GM23338 (cell line): ENCODE results near the gene ZNF335. TPM values are rescaled to one million over a fixed set of nuclear protein-coding genes. Genes with fewer than 3 reads are reported as not detected.
A peak's percentile ranks its signal among the peaks of the same experiment; 100 is the strongest.

Experiments used
- ATAC-seq: fragments of 200-7000 bp; cut with Tn5 transposase; 3 replicates; pipeline ENCODE4 v1.9.1; 2020
- DNase-seq: peaks from one replicate; pipeline ENCODE4 v3.0.0-alpha.2; 2015; ENCODE audit warnings: low spot score
- H2AFZ ChIP-seq: fragments of 200-600 bp; sonication (generic); 2 replicates; pipeline ENCODE4 v1.8.0; 2016; ENCODE audit warnings: antibody characterized with exemption, mild to moderate bottlenecking, moderate library complexity
- H3F3A ChIP-seq: fragments of 200-600 bp; sonication (generic); replicated peaks from 2 replicates; pipeline ENCODE4 v1.8.0; 2017; ENCODE audit warnings: antibody characterized with exemption, mixed run types, low read depth
- H3K27ac ChIP-seq: fragments of 200-600 bp; sonication (generic); 2 replicates; pipeline ENCODE4 v1.6.1; 2016; ENCODE audit warnings: low read depth
- H3K27me3 ChIP-seq: fragments of 200-600 bp; sonication (generic); 2 replicates; pipeline ENCODE4 v1.8.0; 2016; ENCODE audit warnings: mild to moderate bottlenecking, mixed run types, moderate library complexity; ENCODE audit not compliant: insufficient read depth
- H3K36me3 ChIP-seq: fragments of 200-600 bp; sonication (generic); 2 replicates; pipeline ENCODE4 v1.8.0; 2016; ENCODE audit warnings: mild to moderate bottlenecking; ENCODE audit not compliant: insufficient read depth
- H3K4me1 ChIP-seq: fragments of 200-600 bp; sonication (generic); 2 replicates; pipeline ENCODE4 v1.8.0; 2016; ENCODE audit warnings: mild to moderate bottlenecking, moderate library complexity; ENCODE audit not compliant: insufficient read depth
- H3K4me2 ChIP-seq: fragments of 200-600 bp; sonication (generic); 2 replicates; pipeline ENCODE4 v1.7.1; 2017; ENCODE audit warnings: mixed run types
- H3K4me3 ChIP-seq: fragments of 200-600 bp; sonication (generic); 2 replicates; pipeline ENCODE4 v1.6.1; 2016; ENCODE audit warnings: mixed run types
- H3K79me2 ChIP-seq: fragments of 200-600 bp; sonication (generic); replicated peaks from 2 replicates; pipeline ENCODE4 v1.8.0; 2017; ENCODE audit warnings: mild to moderate bottlenecking; ENCODE audit not compliant: insufficient read depth
- H3K9me2 ChIP-seq: fragments of 200-600 bp; sonication (generic); 2 replicates; pipeline ENCODE4 v1.8.0; 2017; ENCODE audit not compliant: insufficient read depth
- H4K20me1 ChIP-seq: fragments of 200-600 bp; sonication (generic); replicated peaks from 2 replicates; pipeline ENCODE4 v1.8.0; 2017; ENCODE audit warnings: mild to moderate bottlenecking; ENCODE audit not compliant: insufficient read depth
- H3K27ac Mint-ChIP-seq: 2 replicates; pipeline ENCODE4 v1.8.0; 2020; ENCODE audit warnings: inconsistent platforms, mild to moderate bottlenecking, moderate library complexity, mixed read lengths
- H3K27me3 Mint-ChIP-seq: 3 replicates; pipeline ENCODE4 v1.8.0; 2022; ENCODE audit warnings: low read depth, mild to moderate bottlenecking, moderate library complexity, mixed read lengths, inconsistent platforms; ENCODE audit not compliant: insufficient read depth, poor library complexity
- H3K36me3 Mint-ChIP-seq: 3 replicates; pipeline ENCODE4 v1.8.0; 2021; ENCODE audit warnings: low read depth, mild to moderate bottlenecking, inconsistent platforms, moderate library complexity, mixed read lengths
- H3K4me1 Mint-ChIP-seq: 3 replicates; pipeline ENCODE4 v1.8.0; 2020; ENCODE audit warnings: mild to moderate bottlenecking, inconsistent platforms, mixed read lengths
- H3K4me3 Mint-ChIP-seq: 3 replicates; pipeline ENCODE4 v1.8.0; 2021; ENCODE audit warnings: moderate library complexity, mild to moderate bottlenecking, inconsistent platforms, mixed read lengths
- H3K9me3 Mint-ChIP-seq: 3 replicates; pipeline ENCODE4 v1.8.0; 2020; ENCODE audit warnings: moderate library complexity, mild to moderate bottlenecking, inconsistent platforms, mixed read lengths
- CTCF ChIP-seq, 2 experiments: fragments of 200-600 bp in 1 of 2; sonication (generic) in 1 of 2; conservative IDR thresholded peaks; 2 replicates each; pipeline versions ENCODE4 v1.5.1 to v1.6.1; 2016 to 2017; ENCODE audit warnings: antibody characterized with exemption in 2 of 2, low read depth in 2 of 2, mild to moderate bottlenecking in 2 of 2, moderate library complexity in 1 of 2
- ETS1 ChIP-seq: IDR thresholded peaks from 2 replicates; pipeline ENCODE4 v1.6.1; 2016; ENCODE audit warnings: antibody characterized with exemption
- EZH2 ChIP-seq: fragments of 200-600 bp; sonication (generic); IDR thresholded peaks from one replicate; pipeline ENCODE4 v1.8.0; 2017; ENCODE audit warnings: antibody characterized with exemption, mild to moderate bottlenecking, low read depth; ENCODE audit not compliant: unreplicated experiment
- STAT1 ChIP-seq: IDR thresholded peaks from one replicate; pipeline ENCODE4 v1.6.1; 2016; ENCODE audit warnings: antibody characterized with exemption; ENCODE audit not compliant: unreplicated experiment
- ZNF331 ChIP-seq: fragments of 250-450 bp; sonication (Bioruptor Pico); IDR thresholded peaks from 2 replicates; pipeline ENCODE4 v1.5.0; 2020; ENCODE audit warnings: low read depth, mild to moderate bottlenecking, moderate library complexity
- polyA plus RNA-seq: library from polyadenylated mRNA; unstranded; fragments of >200 nt; fragmentation: Nextera tagmentation; extraction: Ambion mirVana; gene quantifications from 2 replicates; pipeline ENCODE4 v1.2.1, GENCODE V29; 2016
- total RNA-seq: library from RNA; depleted of rRNA; stranded (reverse); fragments of >200 nt; shearing (Covaris generic); gene quantifications from 2 replicates; pipeline ENCODE4 v1.2.3, GENCODE V29; 2014

The ZNF335 gene
- total and polyA plus RNA-seq, 2 experiments from 2014 or later, result 7.4 to 24.2 TPM

DNA sequence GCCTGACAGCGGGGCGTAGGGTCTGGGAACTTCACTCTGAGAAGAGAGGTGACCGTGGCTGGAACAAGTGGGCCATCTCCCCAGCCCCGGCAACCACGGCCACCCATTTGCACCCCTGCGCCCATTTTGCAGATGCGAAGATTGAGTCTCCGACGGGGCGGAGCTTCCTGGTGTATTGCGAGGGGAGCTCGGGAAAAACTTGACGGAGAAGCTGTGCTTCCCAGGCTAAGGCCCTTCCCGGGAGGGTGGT is 653 bp downstream of the ZNF335 start:
- H3K79me2 ChIP-seq, result no peaks in the 10 kb centered on the region
- peaks cover 9% of the 10 kb centered on the region for H3K36me3 ChIP-seq
- peaks cover 15% of the 10 kb centered on the region for H3F3A ChIP-seq
- Mint-ChIP-seq H3K27ac (no peak overlapping the region), H3K36me3 (peaks cover 10% of the 10 kb centered on the region), H3K4me1 (peaks cover 15% of the 10 kb centered on the region), H3K9me3 (no peaks in the 10 kb centered on the region; the same call in 2 of the 3 replicates), H3K4me3 (peak overlapping the region; percentile 90), H3K27me3 (peaks cover 11% of the 10 kb centered on the region)
- peak overlapping the region; percentile 68 for H3K4me2 ChIP-seq
- H3K4me3 ChIP-seq, result peak overlapping the region; percentile 79
- H3K9me2 ChIP-seq, result no peaks in the 10 kb centered on the region
- H4K20me1 ChIP-seq, result no peaks in the 10 kb centered on the region
- H2AFZ ChIP-seq, result no peak overlapping the region
- H3K27me3 ChIP-seq, result no peaks in the 10 kb centered on the region
- DNase-seq (no peak), ATAC-seq (no peak)
- H3K4me1 ChIP-seq, result peaks cover 11% of the 10 kb centered on the region; the same call in 1 of the 2 replicates
- no peak for TF ChIP-seq ZNF331 (CRISPR knock-in tag)
- peak overlapping the region; percentile 51; the same call in 1 of the 2 replicates for H3K27ac ChIP-seq

- no peaks in the 10 kb centered on the region for H4K20me1 ChIP-seq
- no peak for DNase-seq
- peaks cover 10% of the 10 kb centered on the region for H3K27me3 Mint-ChIP-seq
- no peaks in the 10 kb centered on the region for H3K27me3 ChIP-seq
- no peaks in the 10 kb centered on the region; the same call in 2 of the 3 replicates for H3K9me3 Mint-ChIP-seq
- TF ChIP-seq STAT1, result no peak
- peaks cover 11% of the 10 kb centered on the region for H3K36me3 Mint-ChIP-seq
- no peak for ATAC-seq
- peaks cover 15% of the 10 kb centered on the region for H3K4me1 Mint-ChIP-seq
- H2AFZ ChIP-seq, result no peak overlapping the region
- H3K4me3 ChIP-seq, result peak overlapping the region; percentile 79
- peaks cover 13% of the 10 kb centered on the region for H3F3A ChIP-seq
- H3K4me1 ChIP-seq, result peaks cover 11% of the 10 kb centered on the region; the same call in 1 of the 2 replicates
- peak overlapping the region; percentile 51 for H3K27ac ChIP-seq
- H3K4me2 ChIP-seq, result peak overlapping the region; percentile 68
- no peaks in the 10 kb centered on the region for H3K79me2 ChIP-seq
- H3K36me3 ChIP-seq, result peaks cover 9% of the 10 kb centered on the region
- H3K9me2 ChIP-seq, result no peaks in the 10 kb centered on the region
- peak overlapping the region; percentile 90 for H3K4me3 Mint-ChIP-seq
- no peak overlapping the region for H3K27ac Mint-ChIP-seq
These were observed 1.2 kb downstream of the ZNF335 start for GRCh38 chr20:45970646-45971424.

DNA sequence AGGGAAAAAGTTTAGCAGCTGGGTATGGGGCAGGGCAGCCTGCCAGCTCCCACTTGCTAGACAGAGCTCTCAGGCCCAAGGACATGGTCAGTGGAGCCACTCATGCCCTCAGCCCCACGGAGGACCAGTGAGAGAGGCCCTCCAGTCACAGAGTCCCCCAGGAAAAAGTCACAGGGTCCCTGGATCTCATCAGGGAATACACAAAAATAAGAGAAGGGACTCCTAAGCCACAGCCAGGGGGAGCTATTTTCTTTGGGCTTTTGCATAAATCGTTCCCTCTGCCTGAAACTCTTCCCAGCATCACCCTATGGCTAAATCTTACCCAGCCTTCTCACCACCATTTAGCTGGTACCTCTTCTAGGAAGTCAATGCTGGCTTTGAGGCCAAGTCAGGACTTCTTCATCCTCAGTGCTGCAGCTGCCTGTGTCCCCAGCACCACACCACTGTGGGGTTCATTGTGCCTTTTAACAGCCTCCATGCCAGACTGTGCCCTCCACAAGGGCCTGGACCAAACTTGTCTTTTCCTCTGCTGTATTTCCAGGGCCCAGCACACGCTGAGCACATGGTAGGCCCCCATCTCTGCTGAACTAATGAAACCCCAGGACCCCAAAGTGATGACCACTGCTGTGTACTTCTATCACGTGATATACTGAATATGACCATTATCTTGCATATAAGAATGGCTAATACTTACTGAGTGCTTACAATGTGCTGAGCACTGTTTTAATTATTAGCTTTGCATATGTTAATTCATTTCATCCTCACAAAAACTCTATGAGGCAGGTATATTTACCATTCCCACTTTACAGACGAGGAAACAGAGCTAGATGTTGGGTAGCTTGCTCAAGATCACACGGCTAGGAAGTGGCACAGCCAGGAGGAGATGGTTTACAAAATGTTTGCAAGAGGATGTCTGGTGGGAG is 2.0 kb downstream of the ZNF335 start:
- H3K9me3 Mint-ChIP-seq, result no peaks in the 10 kb centered on the region; the same call in 2 of the 3 replicates

More for the DNA sequence above, 2.0 kb downstream of the ZNF335 start:
- ATAC-seq, result peak; percentile 8
- Histone ChIP-seq H3K79me2 (no peaks in the 10 kb centered on the region), H3F3A (peaks cover 13% of the 10 kb centered on the region), H2AFZ (no peak overlapping the region), H3K27me3 (no peaks in the 10 kb centered on the region), H3K4me2 (peak overlapping the region; percentile 68), H3K4me1 (peaks cover 11% of the 10 kb centered on the region; the same call in 1 of the 2 replicates), H3K27ac (peak overlapping the region; percentile 51), H4K20me1 (no peaks in the 10 kb centered on the region), H3K9me2 (no peaks in the 10 kb centered on the region), H3K4me3 (no peak overlapping the region), H3K36me3 (peaks cover 9% of the 10 kb centered on the region)
- peaks cover 10% of the 10 kb centered on the region for H3K27me3 Mint-ChIP-seq
- H3K36me3 Mint-ChIP-seq, result peaks cover 17% of the 10 kb centered on the region
- peaks cover 15% of the 10 kb centered on the region for H3K4me1 Mint-ChIP-seq
- DNase-seq, result peak; percentile 91
- no peak for TF ChIP-seq ETS1
- TF ChIP-seq CTCF (conservative IDR thresholded peaks at IDR 0.05; ENCODE audit: low read depth in 2 of 2), result peak; percentile 69 to 74
- no peak for TF ChIP-seq EZH2
- H3K27ac Mint-ChIP-seq, result peak overlapping the region; percentile 3; the same call in 1 of the 2 replicates
- H3K4me3 Mint-ChIP-seq, result peak overlapping the region; percentile 90
